ENCODE results near the gene SOX5. TPM values are rescaled to one million over a fixed set of nuclear protein-coding genes. Genes with fewer than 3 reads are reported as not detected.
A peak's percentile ranks its signal among the peaks of the same experiment; 100 is the strongest.

Gene SOX5
- total and polyA plus RNA-seq, 12 donors = 0.17 to 4.3 (median 2.4) TPM

DNA sequence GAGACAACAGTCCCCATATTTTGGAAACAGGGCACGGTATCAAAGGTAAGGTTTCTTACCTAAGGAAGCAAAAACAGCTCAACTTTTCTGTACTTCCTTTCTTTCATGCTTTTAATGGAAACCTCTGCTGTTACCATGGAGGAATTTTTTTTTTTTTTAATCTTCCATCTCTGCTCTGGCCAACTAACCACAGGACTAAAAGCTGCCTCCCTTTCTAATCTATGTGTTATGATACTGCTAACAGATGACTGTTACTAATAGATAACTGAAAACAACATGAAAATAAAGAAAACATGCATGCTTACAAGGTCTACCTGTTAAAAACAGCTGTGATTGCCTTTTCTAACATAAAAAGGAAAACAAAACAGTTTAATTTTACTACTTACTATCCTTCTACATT lies 168.4 kb downstream of the SOX5 start:
- Histone ChIP-seq H3K9me3 (no peaks in the 10 kb centered on the region), H3K27me3 (no peaks in the 10 kb centered on the region), H3K4me3 (no peak overlapping the region), H3K27ac (no peak overlapping the region), H3K4me1 (no peaks in the 10 kb centered on the region), H3K36me3 (no peaks in the 10 kb centered on the region)
- DNase-seq = no peak
- TF ChIP-seq, protein P1, sequence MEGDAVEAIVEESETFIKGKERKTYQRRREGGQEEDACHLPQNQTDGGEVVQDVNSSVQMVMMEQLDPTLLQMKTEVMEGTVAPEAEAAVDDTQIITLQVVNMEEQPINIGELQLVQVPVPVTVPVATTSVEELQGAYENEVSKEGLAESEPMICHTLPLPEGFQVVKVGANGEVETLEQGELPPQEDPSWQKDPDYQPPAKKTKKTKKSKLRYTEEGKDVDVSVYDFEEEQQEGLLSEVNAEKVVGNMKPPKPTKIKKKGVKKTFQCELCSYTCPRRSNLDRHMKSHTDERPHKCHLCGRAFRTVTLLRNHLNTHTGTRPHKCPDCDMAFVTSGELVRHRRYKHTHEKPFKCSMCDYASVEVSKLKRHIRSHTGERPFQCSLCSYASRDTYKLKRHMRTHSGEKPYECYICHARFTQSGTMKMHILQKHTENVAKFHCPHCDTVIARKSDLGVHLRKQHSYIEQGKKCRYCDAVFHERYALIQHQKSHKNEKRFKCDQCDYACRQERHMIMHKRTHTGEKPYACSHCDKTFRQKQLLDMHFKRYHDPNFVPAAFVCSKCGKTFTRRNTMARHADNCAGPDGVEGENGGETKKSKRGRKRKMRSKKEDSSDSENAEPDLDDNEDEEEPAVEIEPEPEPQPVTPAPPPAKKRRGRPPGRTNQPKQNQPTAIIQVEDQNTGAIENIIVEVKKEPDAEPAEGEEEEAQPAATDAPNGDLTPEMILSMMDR (IDR thresholded peaks at IDR 0.05) = no peak
- intact Hi-C loops (cut with DNase I) = no loop called here
- no peak for ATAC-seq
- 71 to 79% methylated on average over 1 of the region's 1 CpG for WGBS, 2 donors

DNA sequence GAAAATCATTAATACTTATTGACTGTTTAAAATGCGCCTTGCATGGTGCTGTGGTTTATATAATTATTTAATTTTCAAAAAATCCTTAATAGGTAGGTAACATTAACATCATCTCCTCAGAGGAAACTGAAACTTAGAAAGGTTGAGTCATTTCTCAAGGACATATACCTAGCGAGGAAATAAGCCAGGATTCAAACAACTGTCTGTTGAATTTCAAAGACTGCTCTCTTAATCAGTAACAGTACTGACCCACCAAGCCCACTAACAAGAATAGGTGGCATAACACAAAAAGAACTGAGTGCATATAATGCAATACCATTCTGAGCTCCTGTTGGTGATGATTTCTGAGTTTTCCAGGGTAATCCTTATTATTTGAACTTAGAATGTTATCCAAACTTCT lies 174.3 kb downstream of the SOX5 start:
- no peaks in the 10 kb centered on the region for H3K9me3 ChIP-seq
- ATAC-seq = no peak
- intact Hi-C loops (cut with DNase I) = no loop called here
- H3K36me3 ChIP-seq = no peaks in the 10 kb centered on the region
- H3K4me1 ChIP-seq = no peaks in the 10 kb centered on the region
- TF ChIP-seq, protein P1 (IDR thresholded peaks at IDR 0.05) = no peak
- WGBS, 2 donors = 87% methylated on average over 2 of the region's 2 CpGs
- no peak overlapping the region for H3K27ac ChIP-seq
- H3K4me3 ChIP-seq = no peak overlapping the region
- no peak for DNase-seq
- H3K27me3 ChIP-seq = no peaks in the 10 kb centered on the region

DNA sequence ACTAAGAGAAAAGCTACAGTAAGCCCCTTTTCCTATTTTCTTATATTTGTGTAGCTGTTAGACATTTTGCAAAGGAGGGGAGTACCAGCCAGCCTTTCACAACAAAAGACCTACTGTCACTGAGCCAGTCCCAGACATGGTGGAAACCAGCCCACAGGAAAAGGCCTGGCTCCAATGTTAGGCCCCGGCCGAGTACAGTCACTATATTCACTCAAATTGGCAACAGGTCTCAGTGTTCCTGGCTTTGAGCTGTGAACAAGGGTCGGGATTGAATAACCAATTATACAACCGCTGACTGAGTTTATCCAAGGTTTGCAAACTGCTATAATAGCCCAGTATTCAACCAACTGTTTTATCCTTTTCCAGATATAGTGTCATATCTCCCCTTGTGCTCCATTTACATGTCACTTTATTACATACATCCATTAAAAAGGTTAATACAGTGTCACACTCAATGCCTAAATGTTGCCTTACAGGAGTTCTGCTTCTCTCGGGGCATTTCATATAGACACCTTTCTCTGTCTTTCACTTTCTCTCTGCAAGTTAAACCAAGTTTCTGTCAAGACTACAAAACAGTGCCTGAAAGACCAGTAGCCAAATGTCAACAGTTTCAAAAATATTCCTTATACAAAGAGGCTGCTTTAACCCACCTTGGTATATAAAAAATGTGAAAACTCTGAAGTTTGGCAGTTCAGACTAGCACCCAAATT lies 178.1 kb downstream of the SOX5 start:
- Histone ChIP-seq H3K36me3 (no peaks in the 10 kb centered on the region), H3K4me1 (no peaks in the 10 kb centered on the region), H3K27me3 (no peaks in the 10 kb centered on the region), H3K9me3 (no peaks in the 10 kb centered on the region), H3K27ac (peak overlapping the region in 5 of 10 donors; percentile 4 to 63 (median 44)), H3K4me3 (no peak overlapping the region)
- 60 to 72% methylated on average over 5 of the region's 5 CpGs for WGBS, 2 donors
- intact Hi-C loops (cut with DNase I) = no loop called here
- ATAC-seq = peak; percentile 77 to 96 (median 92)
- TF ChIP-seq, protein P1 (IDR thresholded peaks at IDR 0.05) = no peak
- DNase-seq = peak; percentile 29 to 48

DNA sequence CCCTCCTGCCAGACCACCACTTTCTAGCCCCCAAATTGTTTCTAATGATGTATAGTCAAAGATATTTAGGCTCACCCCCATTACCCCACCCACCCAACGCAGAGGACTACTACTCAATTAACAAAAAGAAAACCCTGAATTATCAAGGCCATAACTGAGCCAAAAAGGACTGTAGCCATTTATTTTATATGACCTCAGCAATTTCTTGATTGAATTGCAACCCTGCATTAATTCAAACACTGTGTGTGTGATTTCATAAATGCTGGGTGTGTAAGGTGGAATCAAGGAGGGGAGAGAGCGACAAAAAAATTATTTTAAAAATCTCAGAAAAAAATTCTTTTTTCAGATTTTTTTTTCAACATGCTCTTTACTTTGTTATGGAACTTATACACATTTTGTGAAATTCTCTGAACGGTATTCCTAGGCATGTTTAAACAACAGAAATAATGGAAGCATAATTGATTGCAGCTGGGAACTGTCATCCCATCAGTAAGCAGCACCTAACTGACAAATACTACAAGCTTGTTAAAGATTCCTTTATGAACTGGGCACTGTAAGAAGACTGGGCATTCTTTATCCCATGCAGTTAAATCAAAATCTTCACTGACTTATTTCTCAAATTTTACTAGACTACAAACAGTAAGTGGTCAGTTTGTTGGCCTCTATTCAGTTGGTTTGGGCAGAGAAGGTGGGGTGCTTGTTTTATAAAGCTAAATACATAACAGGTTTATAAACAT lies 179.1 kb downstream of the SOX5 start:
- TF ChIP-seq, protein P1 (IDR thresholded peaks at IDR 0.05) = no peak
- ATAC-seq = no peak
- no peak for DNase-seq
- H3K4me3 ChIP-seq = no peak overlapping the region
- H3K9me3 ChIP-seq = no peaks in the 10 kb centered on the region
- no peaks in the 10 kb centered on the region for H3K4me1 ChIP-seq
- intact Hi-C loops (cut with DNase I) = no loop called here
- no peaks in the 10 kb centered on the region for H3K27me3 ChIP-seq
- 79 to 80% methylated on average over 3 of the region's 3 CpGs for WGBS, 2 donors
- H3K36me3 ChIP-seq = no peaks in the 10 kb centered on the region
- H3K27ac ChIP-seq = peak overlapping the region in 3 of 10 donors; percentile 4 to 63 (median 52)

All from heart right ventricle (tissue), 16 donors.